GM18519 (cell line): ENCODE data around the gene SPSB2.
"Not testable (repeated sequence)": the region's sequence is repeated elsewhere in the genome, so short reads cannot be mapped to it uniquely, and the experiment has no call there.

ENCODE experiments used
- ATAC-seq: cut with Tn5 transposase; IDR thresholded peaks from one replicate; pipeline ENCODE4 v1.9.1; 2021; ENCODE audit warnings: mild to moderate bottlenecking, moderate library complexity; ENCODE audit not compliant: unreplicated experiment, low FRiP score

SPSB2 gene

DNA sequence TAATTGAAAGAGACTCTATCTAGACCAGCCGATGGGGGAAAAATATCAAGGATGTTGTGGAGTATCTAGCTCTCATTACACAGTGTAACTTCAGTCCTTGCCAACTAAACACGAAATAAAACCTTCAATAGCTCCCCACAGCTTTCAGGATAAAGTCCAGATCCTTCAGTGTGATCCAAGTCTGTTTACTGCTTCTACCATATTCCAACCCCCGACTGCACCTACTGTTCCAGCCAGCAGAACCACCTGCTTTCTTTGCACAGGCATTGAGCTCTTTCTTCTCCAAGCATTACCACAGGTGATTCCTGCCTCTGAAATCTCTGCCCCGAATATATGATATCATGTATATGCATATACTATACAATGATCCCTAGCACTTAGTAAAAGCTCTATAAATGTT, 29.3 kb upstream of the SPSB2 start:
- no peak for ATAC-seq

DNA sequence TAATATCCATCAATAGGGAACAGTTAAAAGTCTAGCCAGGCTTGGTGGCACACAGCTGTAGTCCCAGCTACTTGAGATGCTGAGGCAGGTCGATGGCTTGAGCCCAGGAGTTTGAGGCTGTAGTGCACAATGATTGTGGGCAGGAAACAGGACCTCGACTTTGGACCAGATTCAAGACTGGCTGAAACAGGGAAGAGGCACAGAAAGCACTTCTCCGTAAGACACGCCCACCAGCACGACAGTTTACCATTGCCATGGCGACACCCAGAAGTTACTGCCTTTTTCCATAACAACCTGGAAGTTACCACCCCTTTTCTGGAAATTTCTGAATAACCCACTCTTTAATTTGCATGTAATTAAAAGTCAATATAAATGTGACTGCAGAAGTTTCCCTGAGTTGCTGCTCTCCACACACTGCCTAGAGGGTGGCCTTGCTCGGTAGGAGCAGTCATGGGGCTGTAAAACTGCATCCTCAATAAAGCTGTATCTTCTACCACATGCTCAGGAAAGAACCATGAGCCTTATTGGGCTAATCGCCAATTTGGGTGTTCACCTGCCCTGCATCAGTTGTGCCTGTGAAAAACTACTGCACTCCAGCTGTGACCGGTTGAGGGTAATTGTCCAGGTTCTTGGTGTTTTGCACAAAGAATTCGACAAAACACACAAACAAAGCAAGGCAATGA, 26.9 kb upstream of the SPSB2 start:
- no peak for ATAC-seq

DNA sequence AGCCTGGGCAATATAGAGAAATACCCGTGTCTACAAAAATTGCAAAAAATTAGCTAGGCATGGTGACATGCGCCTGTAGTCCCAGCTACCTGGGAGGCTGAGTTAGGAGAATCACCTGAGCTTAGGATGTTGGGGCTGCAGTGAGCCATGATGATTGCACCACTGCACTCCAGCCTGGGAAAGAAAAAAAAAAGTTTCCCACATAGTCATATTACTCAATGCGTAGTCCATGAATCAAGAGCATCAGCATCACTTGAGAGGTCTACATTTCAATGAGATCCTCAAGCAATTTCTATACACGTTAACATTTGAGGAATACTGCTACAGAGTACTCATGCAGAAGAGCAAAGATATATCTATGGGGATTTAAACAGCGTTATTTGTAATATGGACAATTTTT, 26.3 kb upstream of the SPSB2 start:
- no peak for ATAC-seq

DNA sequence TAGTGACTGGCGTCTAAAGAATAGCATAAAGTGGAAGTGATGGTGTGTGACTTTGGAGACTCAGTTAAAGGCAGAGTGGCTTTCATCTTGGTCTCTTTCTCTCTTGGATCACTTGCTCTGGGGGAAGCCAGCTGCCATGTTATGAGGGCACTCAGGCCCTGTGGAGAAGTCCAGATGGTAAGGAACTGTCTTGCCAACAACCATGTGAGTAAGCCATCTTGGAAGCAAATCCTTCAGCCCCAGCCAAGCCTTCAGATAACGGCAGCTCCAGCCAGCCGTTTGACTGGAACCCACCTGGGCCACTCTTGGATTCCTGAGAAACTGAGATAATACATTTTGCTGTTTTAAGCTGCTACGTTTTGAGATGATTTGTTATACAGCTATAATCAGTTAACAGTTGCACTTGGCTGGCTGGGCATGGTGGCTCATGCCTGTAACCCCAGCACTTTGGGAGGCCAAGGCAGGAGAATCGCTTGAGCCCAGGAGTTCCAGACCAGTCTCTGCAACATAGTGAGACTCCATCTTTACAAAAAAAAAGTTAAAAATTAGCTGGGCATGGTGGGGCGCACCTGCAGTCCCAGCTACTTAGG, 23.8 kb upstream of the SPSB2 start:
- ATAC-seq = no peak

DNA sequence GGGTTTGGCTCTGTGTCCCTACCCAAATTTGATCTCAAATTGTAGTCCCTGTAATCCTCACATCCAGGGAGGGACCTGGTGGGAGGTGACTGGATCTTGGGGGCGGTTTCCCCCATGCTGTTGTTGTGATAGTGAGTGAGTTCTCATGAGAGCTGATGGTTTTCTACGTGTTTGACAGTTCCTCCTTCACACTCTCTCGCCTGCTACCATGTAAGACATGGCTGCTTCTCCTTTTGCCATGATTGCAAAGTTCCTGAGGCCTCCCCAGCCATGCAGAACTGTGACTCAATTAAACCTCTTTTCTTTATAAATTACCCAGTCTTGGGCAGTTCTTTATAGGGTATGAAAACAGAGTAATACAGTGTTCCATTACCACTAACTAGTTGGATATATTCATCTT, 21.2 kb upstream of the SPSB2 start:
- no peak for ATAC-seq

DNA sequence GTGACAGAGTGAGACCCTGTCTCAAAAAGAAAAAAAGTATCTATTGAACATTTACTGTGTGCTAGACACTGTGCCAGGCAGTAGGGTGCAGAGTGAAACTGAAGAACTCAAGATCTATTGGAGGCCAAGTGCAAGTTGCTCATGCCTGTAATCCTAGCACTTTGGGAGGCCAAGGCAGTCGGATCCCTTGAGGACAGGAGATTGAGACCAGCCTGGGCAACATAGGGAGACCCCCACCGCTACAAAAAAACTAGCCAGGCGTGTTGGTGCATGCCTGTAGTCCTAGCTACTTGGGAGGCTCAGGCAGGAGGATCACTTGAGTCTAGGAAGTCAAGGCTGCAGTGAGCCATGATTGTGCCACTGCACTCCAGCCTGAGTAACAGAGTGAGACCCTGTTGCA, 19.6 kb upstream of the SPSB2 start:
- not testable (repeated sequence) for ATAC-seq

DNA sequence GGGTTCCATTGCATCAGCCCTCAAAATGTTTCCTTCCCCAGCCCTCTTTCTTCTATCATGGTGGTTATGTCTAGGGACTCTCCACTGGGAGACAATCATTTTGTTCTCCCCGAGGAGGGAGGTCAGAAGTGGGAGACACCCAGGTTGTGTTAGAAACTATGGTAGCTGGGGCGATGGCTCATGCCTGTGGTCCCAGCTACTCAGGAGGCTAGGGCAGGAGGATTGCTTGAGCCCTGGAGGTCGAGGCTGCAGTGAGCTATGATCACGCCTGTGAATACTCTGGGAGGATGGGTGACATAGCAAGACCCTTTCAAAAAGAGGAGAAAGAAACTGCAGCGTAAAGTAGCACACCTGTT, 18.5 kb upstream of the SPSB2 start:
- ATAC-seq = no peak

DNA sequence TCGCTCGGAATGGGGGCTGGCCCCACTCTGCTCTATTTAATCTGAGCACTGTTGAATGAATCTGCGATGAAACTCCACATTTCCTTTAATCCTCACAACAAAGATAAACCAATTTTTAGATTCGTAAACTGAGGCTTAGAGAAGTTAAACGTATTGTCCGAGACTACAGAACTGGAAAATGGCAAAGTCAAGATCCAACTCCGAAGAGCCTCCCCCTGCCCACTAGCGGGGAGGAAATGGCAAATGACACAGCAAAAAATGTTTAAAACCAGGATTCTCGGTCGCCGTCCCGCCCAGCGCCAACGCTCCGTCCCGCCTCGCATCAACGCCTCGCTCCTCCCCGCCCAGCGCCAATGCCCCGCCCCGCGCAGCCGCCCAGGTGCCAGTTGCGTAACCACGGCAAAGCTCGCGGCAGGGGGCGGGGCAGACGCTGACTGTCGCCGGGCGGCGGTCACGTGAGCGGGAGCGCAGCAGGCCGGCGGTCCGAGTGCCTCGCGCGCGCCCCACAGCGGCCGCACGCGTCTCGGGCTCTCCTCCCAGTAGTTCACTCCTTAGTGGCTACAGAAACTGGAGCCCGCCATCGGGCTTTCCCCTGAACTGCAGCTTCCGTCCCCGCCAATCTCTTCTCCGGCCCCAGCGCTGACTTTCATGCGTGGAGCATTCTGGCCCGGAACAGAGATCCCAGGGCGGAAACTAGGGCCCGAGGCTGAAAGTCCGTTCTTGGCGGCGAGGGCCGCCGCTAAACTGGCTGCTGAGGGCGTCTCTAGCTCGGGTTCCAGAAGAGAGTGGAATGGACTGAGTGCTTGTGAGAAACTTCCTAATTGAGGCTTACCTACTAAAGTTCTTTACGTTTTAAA, 17.9 kb upstream of the SPSB2 start:
- ATAC-seq = peak; percentile 88

DNA sequence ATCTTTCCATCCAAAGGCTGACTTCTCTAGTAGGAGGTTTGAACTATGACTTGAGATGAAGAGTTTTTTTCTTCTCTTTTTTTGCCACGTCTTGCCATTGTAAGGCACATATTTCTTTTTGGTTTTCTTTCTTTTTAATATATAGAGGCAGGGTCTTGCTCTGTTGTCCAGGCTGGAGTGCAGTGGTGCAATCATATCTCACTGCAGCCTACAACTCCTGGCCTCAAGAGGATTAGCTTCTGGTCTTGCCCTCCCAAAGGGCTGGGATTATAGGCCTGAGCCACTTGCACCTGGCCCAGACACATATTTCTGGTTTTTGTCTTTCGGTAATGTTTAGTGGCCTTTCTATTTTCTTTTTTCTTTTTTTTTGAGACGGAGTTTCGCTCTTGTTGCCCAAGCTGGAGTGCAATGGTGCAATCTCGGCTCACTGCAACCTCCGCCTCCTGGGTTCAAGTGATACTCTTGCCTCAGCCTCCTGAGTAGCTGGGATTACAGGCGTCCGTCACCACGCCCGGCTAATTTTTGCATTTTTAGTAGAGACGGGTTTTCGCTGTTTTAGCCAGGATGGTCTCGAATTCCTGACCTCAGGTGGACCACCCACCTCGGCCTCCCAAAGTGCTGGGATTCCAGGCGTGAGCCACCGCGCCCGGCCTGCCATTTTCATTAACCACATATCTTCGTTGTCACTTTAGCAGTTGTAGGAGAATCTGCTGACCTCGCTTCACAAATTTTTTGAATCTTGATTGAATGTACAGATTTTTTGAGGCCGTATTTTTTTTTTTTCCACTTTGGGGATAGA, 16.9 kb upstream of the SPSB2 start:
- not testable (repeated sequence) for ATAC-seq

DNA sequence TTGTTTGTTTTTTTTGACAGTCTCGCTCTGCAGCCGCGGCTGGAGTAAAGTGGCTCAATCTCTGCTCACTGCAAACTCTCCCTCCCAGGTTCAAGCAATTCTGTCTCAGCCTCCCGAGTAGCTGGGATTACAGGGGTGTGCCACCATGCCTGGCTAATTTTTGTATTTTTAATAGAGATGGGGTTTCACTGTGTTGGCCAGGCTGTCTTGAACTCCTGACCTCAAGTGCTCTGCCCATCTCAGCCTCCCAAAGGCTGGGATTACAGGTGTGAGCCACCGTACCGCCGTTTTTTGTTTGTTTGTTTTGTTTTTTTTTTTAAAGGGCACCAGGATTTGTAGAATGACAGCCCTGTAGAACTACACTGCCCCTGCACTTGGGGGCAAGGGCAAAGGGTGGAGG, 15.7 kb upstream of the SPSB2 start:
- not testable (repeated sequence) for ATAC-seq

DNA sequence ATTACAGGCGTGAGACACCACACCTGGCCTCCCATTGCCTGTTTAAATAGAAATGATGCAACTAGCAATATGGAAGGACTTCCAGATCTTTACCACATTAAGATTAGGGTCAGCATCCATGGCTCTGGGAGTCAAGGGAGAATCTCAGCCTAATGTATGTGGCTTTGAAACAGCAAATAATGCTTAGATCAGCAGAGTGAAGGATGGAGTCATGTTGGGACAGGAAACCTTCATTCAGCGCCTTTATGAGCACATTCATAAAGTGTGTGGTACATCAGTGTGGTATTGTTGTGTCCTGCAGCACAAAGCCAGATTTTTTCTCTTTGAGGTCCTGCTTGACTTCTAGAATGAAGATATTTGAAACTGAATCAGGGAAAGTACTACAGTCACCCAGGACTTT, 15.3 kb upstream of the SPSB2 start:
- ATAC-seq = no peak

DNA sequence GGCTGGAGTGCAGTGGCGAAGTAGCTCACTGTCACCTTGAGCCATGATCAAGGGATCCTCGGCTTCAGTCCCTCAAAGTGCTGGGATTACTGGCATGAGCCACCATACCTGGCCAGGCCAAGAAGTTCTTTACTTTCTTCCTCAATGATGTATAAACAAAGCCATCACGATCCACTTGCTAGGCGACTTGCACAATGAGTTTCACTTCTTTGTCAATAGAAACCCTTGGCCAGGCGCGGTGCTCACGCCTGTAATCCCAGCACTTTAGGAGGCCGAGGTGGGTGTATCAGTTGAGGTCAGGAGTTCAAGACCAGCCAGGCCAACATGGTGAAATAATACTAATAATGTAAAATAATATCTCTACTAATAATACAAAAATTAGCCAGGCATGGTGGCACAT, 14.4 kb upstream of the SPSB2 start:
- no peak for ATAC-seq

DNA sequence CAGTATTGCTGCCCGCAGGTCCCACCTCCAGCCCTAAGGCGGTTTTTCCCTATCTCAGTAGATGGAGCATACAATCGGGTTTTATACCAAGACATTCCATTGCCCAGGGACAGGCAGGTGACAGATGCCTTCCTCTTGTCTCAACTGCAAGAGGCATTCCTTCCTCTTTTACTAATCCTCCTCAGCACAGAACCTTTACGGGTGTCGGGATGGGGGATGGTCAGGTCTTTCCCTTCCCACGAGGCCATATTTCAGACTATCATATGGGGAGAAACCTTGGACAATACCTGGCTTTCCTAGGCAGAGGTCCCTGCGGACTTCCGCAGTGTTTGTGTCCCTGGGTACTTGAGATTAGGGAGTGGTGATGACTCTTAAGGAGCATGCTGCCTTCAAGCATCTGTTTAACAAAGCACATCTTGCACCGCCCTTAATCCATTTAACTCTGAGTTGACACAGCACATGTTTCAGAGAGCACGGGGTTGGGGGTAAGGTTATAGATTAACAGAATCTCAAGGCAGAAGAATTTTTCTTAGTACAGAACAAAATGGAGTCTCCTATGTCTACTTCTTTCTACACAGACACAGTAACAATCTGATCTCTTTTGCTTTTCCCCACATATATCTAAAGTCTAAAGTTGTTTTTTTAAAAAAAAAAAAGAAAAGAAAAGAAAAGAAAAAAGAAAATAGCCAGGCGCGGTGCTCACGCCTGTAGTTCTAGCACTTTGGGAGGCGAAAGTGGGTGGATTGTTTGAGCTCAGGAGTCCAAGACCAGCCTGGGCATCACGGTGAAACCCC, 13.3 kb upstream of the SPSB2 start:
- not testable (repeated sequence) for ATAC-seq

DNA sequence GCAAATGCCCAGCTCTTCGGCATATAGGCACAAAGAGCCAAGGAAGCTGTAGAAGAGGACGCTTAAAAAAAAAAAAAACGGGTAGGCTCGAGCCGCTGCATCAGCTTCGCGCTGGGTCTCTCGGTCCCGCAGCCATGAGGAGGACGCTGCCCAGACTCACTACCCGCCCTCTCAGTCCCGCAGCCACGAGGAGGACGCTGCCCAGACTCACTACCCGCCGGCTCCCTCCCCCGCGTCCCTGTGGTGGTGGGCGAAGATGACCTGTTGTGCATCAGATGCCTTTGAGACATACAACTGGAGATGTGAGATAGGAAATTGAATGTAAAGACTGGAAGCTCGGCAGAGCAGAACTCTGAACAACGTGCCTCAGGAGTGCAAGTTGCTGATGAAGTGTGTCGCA, 11.4 kb upstream of the SPSB2 start:
- ATAC-seq = no peak

DNA sequence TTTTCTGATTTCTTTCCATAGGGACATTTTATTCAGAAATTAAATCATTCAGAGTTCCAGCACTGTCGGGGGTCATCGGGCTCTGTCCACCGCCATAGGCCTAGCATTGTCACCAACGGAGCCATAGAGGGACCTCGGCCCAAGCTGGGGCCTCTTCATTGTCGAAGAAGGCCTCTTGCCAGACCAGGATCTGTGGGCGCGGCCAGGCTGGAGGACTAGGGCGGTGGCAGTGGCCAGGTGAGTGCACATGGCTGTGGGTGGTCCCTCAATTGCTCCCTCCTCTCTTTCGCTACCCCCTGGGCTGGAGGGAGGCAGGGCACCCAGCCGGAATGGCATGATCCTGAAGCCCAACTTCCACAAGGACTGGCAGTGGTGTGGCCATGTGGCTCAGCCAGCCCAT, 10.6 kb upstream of the SPSB2 start:
- no peak for ATAC-seq

DNA sequence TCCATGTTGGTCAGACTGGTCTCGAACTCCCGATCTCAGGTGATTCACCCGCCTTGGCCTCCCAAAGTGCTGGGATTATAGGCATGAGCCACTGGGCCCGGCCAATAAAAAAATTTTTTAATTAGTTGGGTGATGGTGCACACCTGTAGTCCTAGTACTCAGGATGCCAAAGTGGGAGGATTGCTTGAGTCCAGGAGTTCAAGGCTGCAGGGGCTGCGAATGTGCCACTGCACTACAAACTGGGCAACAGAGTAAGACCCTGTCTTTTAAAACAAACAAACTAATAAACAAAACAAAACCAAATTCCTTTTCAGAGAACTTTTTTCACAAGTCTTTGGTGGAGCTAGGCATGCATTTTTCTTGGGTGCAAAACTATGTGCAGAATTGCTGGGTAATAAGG, 10.1 kb upstream of the SPSB2 start:
- ATAC-seq = no peak

DNA sequence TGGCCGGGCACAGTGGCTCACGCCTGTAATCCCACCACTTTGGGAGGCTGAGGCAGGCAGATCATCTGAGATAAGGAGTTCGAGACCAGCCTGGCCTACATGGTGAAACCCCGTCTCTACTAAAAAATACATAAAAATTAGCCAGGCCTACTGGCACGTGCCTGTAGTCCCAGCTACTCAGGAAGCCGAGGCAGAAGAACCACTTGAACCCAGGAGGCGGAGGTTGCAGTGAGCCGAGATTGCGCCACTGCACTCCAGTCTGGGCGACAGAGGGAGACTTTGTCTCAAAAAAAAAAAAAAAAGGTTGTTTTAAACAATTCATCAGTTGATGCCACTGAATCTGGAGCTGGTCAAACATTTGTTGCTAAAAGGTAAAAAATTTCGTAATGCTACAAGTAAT, 6.7 kb upstream of the SPSB2 start:
- ATAC-seq = not testable (repeated sequence)

DNA sequence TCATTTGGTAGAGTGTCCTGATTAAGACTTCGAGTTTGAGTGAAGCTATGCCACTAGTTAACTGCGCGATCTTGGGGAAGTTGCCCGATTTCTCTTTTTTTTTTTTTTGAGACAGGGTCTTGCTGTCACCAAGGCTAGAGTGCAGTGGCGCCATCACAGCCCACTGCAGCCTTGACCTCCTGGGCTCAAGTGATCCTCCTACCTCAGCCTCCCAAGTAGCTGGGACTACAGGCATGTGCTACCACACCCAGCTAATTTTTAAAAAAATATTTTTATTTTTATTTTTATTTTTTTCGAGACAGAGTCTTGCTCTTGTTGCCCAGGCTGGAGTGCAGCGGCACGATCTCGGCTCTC, 889 bp upstream of the SPSB2 start:
- ATAC-seq = not testable (repeated sequence)

DNA sequence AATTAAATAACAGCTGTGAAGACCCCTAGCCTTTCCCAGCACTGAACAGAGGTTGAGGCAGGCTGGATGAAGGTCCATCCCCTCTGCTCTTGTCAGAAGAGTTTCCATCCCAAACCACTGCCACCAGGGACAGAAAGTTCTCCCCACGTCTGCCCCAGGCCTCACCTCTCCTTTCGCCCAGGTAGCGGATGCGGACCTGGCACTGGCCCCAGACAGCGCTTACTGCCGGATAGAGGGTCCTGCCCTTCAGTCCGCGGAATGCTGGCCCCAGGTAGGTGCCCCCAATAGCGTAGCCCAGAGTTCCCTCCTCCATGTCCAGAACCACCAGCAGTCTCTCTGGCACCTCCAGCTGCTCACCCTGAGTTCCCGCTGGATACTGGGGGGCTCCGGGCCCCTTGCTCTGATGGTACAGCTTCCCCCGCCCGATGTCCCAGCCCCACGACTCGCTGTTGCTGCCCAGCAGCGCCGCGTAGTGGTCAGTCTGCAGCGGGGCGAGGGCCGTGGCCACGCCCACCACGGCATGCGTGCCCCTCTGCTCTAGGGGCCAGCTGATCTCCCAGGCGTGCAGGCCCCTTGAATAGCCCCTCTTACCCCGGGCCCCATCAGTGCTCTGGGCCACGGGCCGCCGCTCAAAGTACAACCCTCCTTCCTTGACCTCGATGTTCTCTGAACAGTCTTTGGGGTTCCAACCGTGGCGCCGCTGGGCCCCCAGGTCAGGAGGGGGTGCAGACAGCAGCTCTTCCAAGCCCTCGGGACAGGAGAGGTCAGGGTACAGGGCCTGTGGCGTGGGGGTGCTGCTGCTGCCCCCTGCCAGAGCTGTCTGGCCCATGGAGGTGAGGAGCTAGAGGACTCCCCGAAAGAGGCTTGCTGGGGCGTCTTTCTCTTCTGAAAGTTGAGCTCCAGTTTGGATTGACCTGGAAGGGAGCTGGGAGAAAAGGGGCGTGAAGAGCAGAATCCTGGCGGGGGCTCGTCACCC, 742 bp downstream of the SPSB2 start:
- no peak for ATAC-seq
